GM13977 (cell line): ENCODE results near the gene GATAD2B.

Experiments
- DNase-seq: peaks from one replicate; pipeline ENCODE4 v3.0.0; 2012; ENCODE audit warnings: low spot score
- CTCF ChIP-seq: IDR thresholded peaks from 2 replicates; pipeline ENCODE4 v1.5.1; 2012; ENCODE audit warnings: mild to moderate bottlenecking, control low read depth; ENCODE audit not compliant: insufficient read depth; ENCODE audit errors: extremely low read depth, missing control alignments
- in situ Hi-C: fragments of 300-500 bp; cut with MboI; formaldehyde crosslinking; loops from one replicate; pipeline ENCODE4 v1.12.0; 2022; ENCODE audit warnings: low sequenced_read_pairs, low pct_unique_long_range_greater_than_20kb, mixed read lengths, inconsistent platforms; ENCODE audit not compliant: unreplicated experiment

The GATAD2B gene

GRCh38 chr1:153886127-153886526 lies 36.6 kb downstream of the GATAD2B start:
- no peak for TF ChIP-seq CTCF
- in situ Hi-C loops, result no loop called here
- no peak for DNase-seq

GRCh38 chr1:153883223-153883622 lies 39.5 kb downstream of the GATAD2B start:
- in situ Hi-C loops, result no loop called here
- DNase-seq, result no peak
- TF ChIP-seq CTCF, result no peak

- no peak for TF ChIP-seq CTCF
- DNase-seq, result no peak
- in situ Hi-C loops, result no loop called here
Observed at GRCh38 chr1:153882296-153882912, 40.4 kb downstream of the GATAD2B start.

GRCh38 chr1:153881751-153882150 lies 41.0 kb downstream of the GATAD2B start:
- DNase-seq, result no peak
- TF ChIP-seq CTCF, result no peak
- in situ Hi-C loops, result no loop called here

GRCh38 chr1:153880962-153881361 lies 41.8 kb downstream of the GATAD2B start:
- peak; percentile 40 for DNase-seq
- TF ChIP-seq CTCF, result no peak
- in situ Hi-C loops, result no loop called here

- in situ Hi-C loops, result no loop called here
- TF ChIP-seq CTCF, result no peak
- no peak for DNase-seq
Observed at GRCh38 chr1:153880024-153880423, 42.7 kb downstream of the GATAD2B start.
